K562 (cell line): ENCODE results near the gene MRPS5. TPM values are rescaled to one million over a fixed set of nuclear protein-coding genes. Genes with fewer than 3 reads are reported as not detected.

Experiments
- CCAR2 ChIP-seq: fragments of 200-400 bp; formaldehyde crosslinking; IDR thresholded peaks from 2 replicates; pipeline ENCODE4 v1.6.1; 2017; ENCODE audit warnings: mild to moderate bottlenecking, low read depth, low read length
- E2F6 ChIP-seq, 2 experiments: IDR thresholded peaks; 2 replicates each; pipeline ENCODE4 v1.6.1; 2011; ENCODE audit warnings: borderline replicate concordance in 1 of 2, control low read depth in 1 of 2, low read depth in 1 of 2, low read length in 1 of 2, mild to moderate bottlenecking in 1 of 2, mixed read lengths in 1 of 2, moderate library complexity in 1 of 2; ENCODE audit not compliant: insufficient read depth in 1 of 2, insufficient read length in 1 of 2, poor library complexity in 1 of 2, severe bottlenecking in 1 of 2; ENCODE audit errors: extremely low read depth in 1 of 2
- FIP1L1 ChIP-seq: fragments of 200-400 bp; formaldehyde crosslinking; IDR thresholded peaks from 2 replicates; pipeline ENCODE4 v1.6.1; 2018; ENCODE audit warnings: mild to moderate bottlenecking, low read depth, low read length; ENCODE audit not compliant: poor library complexity, severe bottlenecking
- MIER1 ChIP-seq: fragments of 450-650 bp; IDR thresholded peaks from 2 replicates; pipeline ENCODE4 v1.6.1; 2016; ENCODE audit warnings: antibody characterized with exemption, mild to moderate bottlenecking, low read depth
- NFE2 ChIP-seq: IDR thresholded peaks from 2 replicates; pipeline ENCODE4 v1.6.1; 2014; ENCODE audit warnings: antibody characterized with exemption, low read depth
- PHTF2 ChIP-seq: fragments of 250-450 bp; sonication (Bioruptor Pico); IDR thresholded peaks from 2 replicates; pipeline ENCODE4 v1.5.0; 2021; ENCODE audit warnings: mild to moderate bottlenecking
- THRB ChIP-seq: fragments of 450-650 bp; formaldehyde crosslinking; conservative IDR thresholded peaks from 2 replicates; pipeline ENCODE4 v1.4.0; 2022; ENCODE audit warnings: mild to moderate bottlenecking, missing genetic modification characterization
- TRIM25 ChIP-seq: fragments of 450-650 bp; IDR thresholded peaks from 2 replicates; pipeline ENCODE4 v1.7.0; 2016; ENCODE audit warnings: borderline replicate concordance
- UBTF ChIP-seq, 2 experiments: IDR thresholded peaks; 2 replicates each; pipeline ENCODE4 v1.6.1; 2012; ENCODE audit warnings: improper control_type of control experiment in 2 of 2, low read depth in 2 of 2, low read length in 2 of 2, borderline replicate concordance in 1 of 2
- ZFX ChIP-seq: sonication (generic); formaldehyde crosslinking; IDR thresholded peaks from 2 replicates; pipeline ENCODE4 v1.8.0; 2022; ENCODE audit warnings: mild to moderate bottlenecking, missing genetic modification reagents, moderate library complexity
- polyA plus RNA-seq, 8 experiments: library from polyadenylated mRNA; depleted of rRNA in 4 of 8; stranded (reverse) in 5 of 8; unstranded in 3 of 8; fragments of >200 nt; fragmentation: Nextera tagmentation in 2 of 8; fragmentation: Illumina TruSeq in 1 of 8; extraction: Ambion mirVana in 2 of 8; extraction: Trizol in 1 of 8; gene quantifications; 2 replicates each; pipeline versions ENCODE4 v1.2.1 to v1.2.3, GENCODE V29; 2011 to 2014; ENCODE audit warnings: inconsistent platforms in 1 of 8, missing spikeins in 1 of 8
- total RNA-seq, 7 experiments: library from RNA; depleted of rRNA in 6 of 7; stranded (reverse); fragments of >200 nt in 6 of 7; fragmentation: Illumina TruSeq in 2 of 7; extraction: Trizol in 2 of 7; gene quantifications; 2 replicates each; pipeline versions ENCODE4 v1.2.1 to v1.2.3, GENCODE V29; 2011 to 2021; ENCODE audit warnings: low replicate concordance in 1 of 7

The MRPS5 gene
- total and polyA plus RNA-seq, 9 of the 15 experiments (the other 6 are each of a cell fraction or from before 2014, with no cell fraction given): 85.0 to 162 (median 118) TPM

- TF ChIP-seq E2F6 (IDR thresholded peaks at IDR 0.05; ENCODE audit: borderline replicate concordance in 1 of 2, extremely low read depth in 1 of 2, insufficient read depth in 1 of 2, insufficient read length in 1 of 2, low read depth in 1 of 2, low read length in 1 of 2, poor library complexity in 1 of 2, severe bottlenecking in 1 of 2) (peak in 1 of 2 experiments; percentile 33), TRIM25 (no peak), MIER1 (no peak), CCAR2 (no peak), NFE2 (no peak), UBTF (IDR thresholded peaks at IDR 0.05; ENCODE audit: borderline replicate concordance in 1 of 2, low read depth in 2 of 2, low read length in 2 of 2) (peak in 1 of 2 experiments; percentile 68; a peak in 1 of 4 replicates), FIP1L1 (peak; percentile 54), PHTF2 (CRISPR knock-in tag) (no peak), ZFX (CRISPR knock-in tag) (peak; percentile 81), THRB (CRISPR knock-in tag) (no peak)
Observed at GRCh38 chr2:95158891-95159619, 37.4 kb upstream of the MRPS5 start (continued).
